Measurements from ENCODE around the gene KATNB1.

DNA sequence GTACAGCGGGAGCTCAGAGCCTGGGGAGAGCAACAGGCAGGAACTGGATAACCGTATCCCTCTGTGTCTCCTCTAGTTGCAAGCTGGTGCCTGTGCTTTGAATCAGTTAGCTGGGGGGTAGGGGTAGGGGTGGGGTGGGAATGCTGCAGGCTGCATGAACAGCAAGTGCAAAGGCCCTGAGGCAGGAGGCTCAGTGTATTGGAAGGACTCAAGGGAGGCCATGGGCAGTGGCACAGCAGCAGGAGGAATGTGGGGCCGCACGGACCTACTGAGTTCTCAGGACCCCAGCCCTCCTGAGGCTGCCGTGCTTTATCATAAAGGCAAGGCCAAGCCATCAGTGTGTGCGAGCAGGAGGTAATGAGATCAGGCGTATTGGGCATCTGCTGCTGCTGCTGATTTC, 3.3 kb downstream of the KATNB1 start:
- TF ChIP-seq CTCF (IDR thresholded peaks at IDR 0.05) (no peak), FOXK1 (CRISPR knock-in tag; IDR thresholded peaks at IDR 0.05) (no peak), TCF7 (CRISPR knock-in tag; IDR thresholded peaks at IDR 0.05; ENCODE audit: low read depth) (no peak), NFYB (CRISPR knock-in tag; conservative IDR thresholded peaks at IDR 0.05; ENCODE audit: low read depth) (no peak), FOXP1 (CRISPR knock-in tag; IDR thresholded peaks at IDR 0.05; ENCODE audit: borderline replicate concordance) (no peak), PREB (CRISPR knock-in tag; IDR thresholded peaks at IDR 0.05; ENCODE audit: borderline replicate concordance) (no peak), MYBL2 (CRISPR knock-in tag; IDR thresholded peaks at IDR 0.05) (no peak), ESRRA (CRISPR knock-in tag; IDR thresholded peaks at IDR 0.05; ENCODE audit: borderline replicate concordance) (no peak)
- TF ChIP-seq, protein P1, sequence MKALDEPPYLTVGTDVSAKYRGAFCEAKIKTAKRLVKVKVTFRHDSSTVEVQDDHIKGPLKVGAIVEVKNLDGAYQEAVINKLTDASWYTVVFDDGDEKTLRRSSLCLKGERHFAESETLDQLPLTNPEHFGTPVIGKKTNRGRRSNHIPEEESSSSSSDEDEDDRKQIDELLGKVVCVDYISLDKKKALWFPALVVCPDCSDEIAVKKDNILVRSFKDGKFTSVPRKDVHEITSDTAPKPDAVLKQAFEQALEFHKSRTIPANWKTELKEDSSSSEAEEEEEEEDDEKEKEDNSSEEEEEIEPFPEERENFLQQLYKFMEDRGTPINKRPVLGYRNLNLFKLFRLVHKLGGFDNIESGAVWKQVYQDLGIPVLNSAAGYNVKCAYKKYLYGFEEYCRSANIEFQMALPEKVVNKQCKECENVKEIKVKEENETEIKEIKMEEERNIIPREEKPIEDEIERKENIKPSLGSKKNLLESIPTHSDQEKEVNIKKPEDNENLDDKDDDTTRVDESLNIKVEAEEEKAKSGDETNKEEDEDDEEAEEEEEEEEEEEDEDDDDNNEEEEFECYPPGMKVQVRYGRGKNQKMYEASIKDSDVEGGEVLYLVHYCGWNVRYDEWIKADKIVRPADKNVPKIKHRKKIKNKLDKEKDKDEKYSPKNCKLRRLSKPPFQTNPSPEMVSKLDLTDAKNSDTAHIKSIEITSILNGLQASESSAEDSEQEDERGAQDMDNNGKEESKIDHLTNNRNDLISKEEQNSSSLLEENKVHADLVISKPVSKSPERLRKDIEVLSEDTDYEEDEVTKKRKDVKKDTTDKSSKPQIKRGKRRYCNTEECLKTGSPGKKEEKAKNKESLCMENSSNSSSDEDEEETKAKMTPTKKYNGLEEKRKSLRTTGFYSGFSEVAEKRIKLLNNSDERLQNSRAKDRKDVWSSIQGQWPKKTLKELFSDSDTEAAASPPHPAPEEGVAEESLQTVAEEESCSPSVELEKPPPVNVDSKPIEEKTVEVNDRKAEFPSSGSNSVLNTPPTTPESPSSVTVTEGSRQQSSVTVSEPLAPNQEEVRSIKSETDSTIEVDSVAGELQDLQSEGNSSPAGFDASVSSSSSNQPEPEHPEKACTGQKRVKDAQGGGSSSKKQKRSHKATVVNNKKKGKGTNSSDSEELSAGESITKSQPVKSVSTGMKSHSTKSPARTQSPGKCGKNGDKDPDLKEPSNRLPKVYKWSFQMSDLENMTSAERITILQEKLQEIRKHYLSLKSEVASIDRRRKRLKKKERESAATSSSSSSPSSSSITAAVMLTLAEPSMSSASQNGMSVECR (CRISPR knock-in tag; IDR thresholded peaks at IDR 0.05; ENCODE audit: borderline replicate concordance) = no peak
- TF ChIP-seq, protein P2, sequence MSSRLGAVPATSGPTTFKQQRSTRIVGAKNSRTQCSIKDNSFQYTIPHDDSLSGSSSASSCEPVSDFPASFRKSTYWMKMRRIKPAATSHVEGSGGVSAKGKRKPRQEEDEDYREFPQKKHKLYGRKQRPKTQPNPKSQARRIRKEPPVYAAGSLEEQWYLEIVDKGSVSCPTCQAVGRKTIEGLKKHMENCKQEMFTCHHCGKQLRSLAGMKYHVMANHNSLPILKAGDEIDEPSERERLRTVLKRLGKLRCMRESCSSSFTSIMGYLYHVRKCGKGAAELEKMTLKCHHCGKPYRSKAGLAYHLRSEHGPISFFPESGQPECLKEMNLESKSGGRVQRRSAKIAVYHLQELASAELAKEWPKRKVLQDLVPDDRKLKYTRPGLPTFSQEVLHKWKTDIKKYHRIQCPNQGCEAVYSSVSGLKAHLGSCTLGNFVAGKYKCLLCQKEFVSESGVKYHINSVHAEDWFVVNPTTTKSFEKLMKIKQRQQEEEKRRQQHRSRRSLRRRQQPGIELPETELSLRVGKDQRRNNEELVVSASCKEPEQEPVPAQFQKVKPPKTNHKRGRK (CRISPR knock-in tag; IDR thresholded peaks at IDR 0.05; ENCODE audit: borderline replicate concordance) = no peak
- TF ChIP-seq, protein P3, sequence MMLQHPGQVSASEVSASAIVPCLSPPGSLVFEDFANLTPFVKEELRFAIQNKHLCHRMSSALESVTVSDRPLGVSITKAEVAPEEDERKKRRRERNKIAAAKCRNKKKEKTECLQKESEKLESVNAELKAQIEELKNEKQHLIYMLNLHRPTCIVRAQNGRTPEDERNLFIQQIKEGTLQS (CRISPR knock-in tag; conservative IDR thresholded peaks at IDR 0.05) = no peak
